HEK293T (cell line): ENCODE data around the gene KMT2C.

ENCODE experiments used
- CTCF ChIA-PET: fragments of 350-600 bp; formaldehyde crosslinking; extraction: SDS; loops from one replicate; lab custom pipeline; 2021; ENCODE audit warnings: antibody characterized with exemption, inconsistent platforms; lab: Yijun Ruan, JAX
- POLR2A ChIA-PET: fragments of 350-600 bp; formaldehyde crosslinking; extraction: SDS; loops from one replicate; lab custom pipeline; 2020; ENCODE audit warnings: antibody characterized with exemption, inconsistent platforms; lab: Yijun Ruan, JAX
- DNase-seq: peaks from one replicate; pipeline ENCODE4 v3.0.0; 2012; ENCODE audit warnings: mixed read lengths; ENCODE audit errors: extremely low spot score
- ARNT ChIP-seq: fragments of 450-650 bp; IDR thresholded peaks from 2 replicates; pipeline ENCODE4 v1.6.1; 2017; ENCODE audit warnings: mild to moderate bottlenecking
- BHLHE40 ChIP-seq: fragments of 450-650 bp; IDR thresholded peaks from 2 replicates; pipeline ENCODE4 v1.6.1; 2016; ENCODE audit warnings: mild to moderate bottlenecking, moderate library complexity, borderline replicate concordance
- CTBP1 ChIP-seq: fragments of 450-650 bp; IDR thresholded peaks from 2 replicates; pipeline ENCODE4 v1.6.1; 2016; ENCODE audit warnings: borderline replicate concordance
- ELF4 ChIP-seq: fragments of 450-650 bp; IDR thresholded peaks from 2 replicates; pipeline ENCODE4 v1.6.1; 2017; ENCODE audit warnings: antibody characterized with exemption
- FOXA1 ChIP-seq: fragments of 450-650 bp; IDR thresholded peaks from 2 replicates; pipeline ENCODE4 v1.6.1; 2016; ENCODE audit warnings: mild to moderate bottlenecking
- FOXK2 ChIP-seq: fragments of 450-650 bp; IDR thresholded peaks from 2 replicates; pipeline ENCODE4 v1.6.1; 2016; ENCODE audit warnings: mild to moderate bottlenecking
- FOXM1 ChIP-seq: fragments of 450-650 bp; IDR thresholded peaks from 2 replicates; pipeline ENCODE4 v1.6.1; 2017; ENCODE audit warnings: mild to moderate bottlenecking, borderline replicate concordance
- HDGF ChIP-seq: fragments of 450-650 bp; IDR thresholded peaks from 2 replicates; pipeline ENCODE4 v1.6.1; 2017; ENCODE audit warnings: antibody characterized with exemption, borderline replicate concordance
- L3MBTL2 ChIP-seq: fragments of 450-650 bp; conservative IDR thresholded peaks from 2 replicates; pipeline ENCODE4 v1.6.1; 2016; ENCODE audit warnings: mild to moderate bottlenecking
- LEF1 ChIP-seq: fragments of 450-650 bp; IDR thresholded peaks from 2 replicates; pipeline ENCODE4 v1.6.1; 2017; ENCODE audit warnings: mild to moderate bottlenecking, borderline replicate concordance
- NFRKB ChIP-seq: fragments of 450-650 bp; IDR thresholded peaks from 2 replicates; pipeline ENCODE4 v1.6.1; 2016; ENCODE audit warnings: mild to moderate bottlenecking, moderate library complexity
- SP1 ChIP-seq: fragments of 450-650 bp; IDR thresholded peaks from 2 replicates; pipeline ENCODE4 v1.6.1; 2017
- SUZ12 ChIP-seq: fragments of 450-650 bp; IDR thresholded peaks from 2 replicates; pipeline ENCODE4 v1.6.1; 2016; ENCODE audit warnings: mild to moderate bottlenecking
- TARDBP ChIP-seq: fragments of 450-650 bp; IDR thresholded peaks from 2 replicates; pipeline ENCODE4 v1.6.1; 2016
- ZNF384 ChIP-seq: fragments of 450-650 bp; IDR thresholded peaks from 2 replicates; pipeline ENCODE4 v1.6.1; 2016
- TF ChIP-seq, protein P1 (sequence below): fragments of 450-650 bp; IDR thresholded peaks from 2 replicates; pipeline ENCODE4 v1.6.1; 2016

The KMT2C gene

DNA sequence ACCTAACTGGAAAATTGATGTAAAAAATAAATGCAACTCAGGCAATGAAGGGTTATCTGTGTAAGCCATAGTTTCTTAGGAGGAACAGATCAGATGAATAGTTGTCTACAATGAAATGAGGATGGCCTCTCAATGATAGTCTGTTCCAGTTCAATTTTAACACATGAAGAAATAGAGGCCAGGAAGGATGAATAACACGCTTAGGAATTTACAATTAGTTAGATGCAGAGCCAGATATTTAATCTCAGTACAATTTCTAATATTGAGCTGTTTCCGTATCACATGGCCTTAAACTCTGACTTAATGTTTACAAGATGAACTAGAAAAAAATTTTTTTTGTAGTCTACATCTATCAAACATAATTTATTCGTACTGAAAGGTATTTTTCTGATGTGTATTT, 233.7 kb downstream of the KMT2C start:
- no peak for DNase-seq
- CTCF ChIA-PET, result no interaction called here
- POLR2A ChIA-PET, result no interaction called here
- TF ChIP-seq FOXK2 (no peak), SUZ12 (no peak), CTBP1 (no peak)
- TF ChIP-seq, protein P1, sequence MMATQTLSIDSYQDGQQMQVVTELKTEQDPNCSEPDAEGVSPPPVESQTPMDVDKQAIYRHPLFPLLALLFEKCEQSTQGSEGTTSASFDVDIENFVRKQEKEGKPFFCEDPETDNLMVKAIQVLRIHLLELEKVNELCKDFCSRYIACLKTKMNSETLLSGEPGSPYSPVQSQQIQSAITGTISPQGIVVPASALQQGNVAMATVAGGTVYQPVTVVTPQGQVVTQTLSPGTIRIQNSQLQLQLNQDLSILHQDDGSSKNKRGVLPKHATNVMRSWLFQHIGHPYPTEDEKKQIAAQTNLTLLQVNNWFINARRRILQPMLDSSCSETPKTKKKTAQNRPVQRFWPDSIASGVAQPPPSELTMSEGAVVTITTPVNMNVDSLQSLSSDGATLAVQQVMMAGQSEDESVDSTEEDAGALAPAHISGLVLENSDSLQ, result no peak

DNA sequence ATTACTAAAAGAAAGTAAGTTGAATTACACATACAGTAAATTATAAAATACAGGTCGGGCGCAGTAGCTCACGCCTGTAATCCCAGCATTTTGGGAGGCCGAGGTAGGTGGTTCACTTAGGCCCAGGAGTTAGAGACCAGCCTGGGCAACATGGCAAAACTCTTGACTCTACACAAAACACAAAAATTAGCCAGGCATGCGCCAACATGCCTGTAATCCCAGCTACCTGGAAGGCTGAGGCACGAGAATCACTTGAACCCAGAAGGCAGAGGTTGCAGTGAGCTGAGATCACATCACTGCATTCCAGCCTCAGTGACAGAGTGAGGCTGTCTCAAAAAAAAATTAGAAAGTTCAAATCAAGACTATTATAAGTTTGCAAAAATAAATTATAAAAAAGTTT, 235.4 kb downstream of the KMT2C start:
- CTCF ChIA-PET, result no interaction called here
- DNase-seq, result no peak
- TF ChIP-seq L3MBTL2, result no peak
- POLR2A ChIA-PET, result no interaction called here

DNA sequence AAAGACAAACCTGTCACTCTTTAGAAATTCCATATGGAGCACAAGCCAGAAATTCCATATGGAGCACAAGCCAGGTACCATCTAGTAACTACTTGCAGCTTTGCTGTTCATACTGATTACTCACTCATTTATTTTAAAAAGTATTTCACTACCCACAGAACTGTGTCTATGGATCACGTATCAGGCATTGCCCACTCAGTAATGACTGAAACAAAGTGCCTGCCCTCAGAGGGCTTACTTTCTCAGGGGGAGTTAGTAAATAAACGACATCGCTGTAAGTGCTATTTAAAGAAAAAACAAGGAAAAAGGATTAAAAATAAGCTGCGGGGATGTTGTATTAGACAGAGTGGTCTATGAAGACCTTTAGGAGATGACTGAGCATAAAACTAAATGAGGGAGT, 239.4 kb downstream of the KMT2C start:
- TF ChIP-seq CTBP1 (no peak), FOXA1 (no peak), LEF1 (no peak), SP1 (no peak), FOXM1 (no peak), ELF4 (no peak), TARDBP (no peak), L3MBTL2 (no peak), BHLHE40 (no peak), NFRKB (no peak), ZNF384 (no peak)
- TF ChIP-seq, protein P1, result no peak
- no peak for DNase-seq
- CTCF ChIA-PET, result no interaction called here
- POLR2A ChIA-PET, result no interaction called here

DNA sequence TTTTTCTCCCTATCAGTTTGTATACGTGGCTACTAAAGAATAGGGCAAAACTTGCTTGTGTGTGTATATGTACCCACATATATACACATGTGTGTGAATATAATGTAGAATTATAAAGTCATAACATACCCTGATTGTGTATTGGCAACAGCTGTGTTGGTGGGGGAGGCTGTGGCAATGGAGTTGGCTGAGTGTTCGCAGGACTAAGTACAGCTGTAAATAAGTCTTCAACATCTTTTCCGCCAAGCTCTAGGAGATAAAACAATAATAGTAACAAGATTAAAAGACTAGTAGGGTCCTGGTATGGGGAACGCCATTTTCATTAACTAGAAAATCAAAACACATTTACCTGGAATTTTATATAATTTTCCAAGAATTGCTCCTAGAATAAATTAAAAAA, 241.9 kb downstream of the KMT2C start:
- CTCF ChIA-PET, result no interaction called here
- no peak for TF ChIP-seq ELF4
- TF ChIP-seq CTBP1, result no peak
- no peak for TF ChIP-seq SP1
- TF ChIP-seq ZNF384, result no peak
- TF ChIP-seq, protein P1, result no peak
- no peak for TF ChIP-seq FOXA1
- TF ChIP-seq LEF1, result no peak
- no peak for TF ChIP-seq BHLHE40
- TF ChIP-seq NFRKB, result no peak
- POLR2A ChIA-PET, result no interaction called here
- DNase-seq, result no peak

DNA sequence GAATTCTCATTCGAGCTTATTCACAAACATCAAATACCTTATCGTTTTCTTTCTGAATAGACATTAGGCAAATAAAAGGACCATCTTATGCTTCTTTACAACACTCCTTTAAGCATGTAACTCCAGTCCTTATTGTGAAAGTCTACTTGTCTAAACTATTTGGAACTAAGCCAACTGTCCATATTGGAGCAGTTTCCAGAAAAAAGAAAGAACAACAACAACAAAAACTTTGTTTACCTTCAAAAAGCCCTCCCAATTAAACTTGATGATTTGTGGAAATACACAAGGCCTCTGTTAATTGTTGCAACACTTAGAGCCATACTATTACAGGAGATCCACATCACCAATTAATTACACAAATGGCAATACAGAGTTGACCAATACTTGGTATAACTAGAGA, 246.7 kb downstream of the KMT2C start:
- POLR2A ChIA-PET, result no interaction called here

DNA sequence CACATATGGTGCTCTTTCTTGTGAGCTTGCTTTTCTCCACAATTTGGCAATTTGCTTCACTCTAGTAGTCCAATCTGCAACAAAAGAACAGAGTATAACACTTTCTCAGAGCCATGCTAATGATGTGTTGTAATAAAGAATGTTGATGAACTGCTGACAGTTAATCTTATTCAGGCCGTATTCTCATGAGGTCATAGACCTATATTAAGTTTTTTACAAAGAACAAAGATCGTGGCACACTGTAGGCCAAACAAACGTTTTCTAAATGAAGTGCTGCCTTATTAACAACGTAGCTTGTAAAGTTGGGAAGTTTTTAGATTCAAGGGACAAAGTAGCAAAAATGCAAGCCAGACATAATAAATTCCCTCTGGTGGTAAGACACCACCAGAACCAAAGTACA, 250.2 kb downstream of the KMT2C start:
- CTCF ChIA-PET, result no interaction called here
- TF ChIP-seq FOXM1, result no peak
- no peak for TF ChIP-seq BHLHE40
- TF ChIP-seq NFRKB, result no peak
- TF ChIP-seq FOXK2, result no peak
- no peak for TF ChIP-seq TARDBP
- TF ChIP-seq SP1, result no peak
- no peak for TF ChIP-seq FOXA1
- TF ChIP-seq HDGF, result no peak
- TF ChIP-seq CTBP1, result no peak
- no peak for TF ChIP-seq L3MBTL2
- no peak for TF ChIP-seq SUZ12
- no peak for TF ChIP-seq ARNT
- TF ChIP-seq ELF4, result no peak
- TF ChIP-seq LEF1, result no peak
- TF ChIP-seq ZNF384, result no peak
- TF ChIP-seq, protein P1, result no peak
- no peak for DNase-seq
- POLR2A ChIA-PET, result no interaction called here

More for the DNA sequence above, 246.7 kb downstream of the KMT2C start:
- no peak for DNase-seq
- TF ChIP-seq CTBP1 (no peak), NFRKB (no peak), FOXM1 (no peak), SUZ12 (no peak), SP1 (no peak), BHLHE40 (no peak)
- CTCF ChIA-PET, result interaction anchor here (0.6 kb wide), 1 partner anchor 10 kb away, joined by 3 read pairs; no protein-coding TSS in a partner anchor

DNA sequence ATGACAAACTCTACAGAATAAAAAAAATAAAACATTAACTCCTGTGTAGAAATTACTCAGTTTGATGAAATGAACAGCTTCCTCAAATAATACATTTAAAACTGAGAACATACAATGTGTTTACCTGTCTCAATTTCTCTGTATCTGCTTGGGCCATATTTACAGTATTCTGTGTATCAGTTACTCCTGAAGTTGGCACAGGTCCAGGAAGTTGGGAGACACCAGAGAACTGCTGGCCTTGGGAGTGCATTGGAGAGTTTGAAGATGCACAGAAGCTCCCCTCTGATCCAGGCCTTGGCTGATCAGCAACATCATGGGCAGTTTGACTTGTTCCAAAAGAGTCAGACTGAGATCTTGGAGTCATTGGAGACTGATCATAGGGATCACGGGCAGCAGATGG, 255.2 kb downstream of the KMT2C start:
- DNase-seq, result no peak
- TF ChIP-seq FOXA1 (no peak), FOXM1 (no peak), HDGF (no peak), FOXK2 (no peak)
- ChIA-PET CTCF (no interaction called here), POLR2A (no interaction called here)
